GM08714 (cell line): ENCODE results near the gene SALL4.
"Not testable (repeated sequence)": the region's sequence is repeated elsewhere in the genome, so short reads cannot be mapped to it uniquely, and the experiment has no call there.

Source experiments
- H3K4me3 ChIP-seq: fragments of 200-500 bp; sonication (Bioruptor generic); 2 replicates; pipeline ENCODE4 v1.5.1; 2014; ENCODE audit warnings: mild to moderate bottlenecking, low read length, inconsistent platforms
- ZNF274 ChIP-seq: IDR thresholded peaks from 2 replicates; pipeline ENCODE4 v1.6.1; 2012; ENCODE audit warnings: mild to moderate bottlenecking, low read depth, low read length

The SALL4 gene

GRCh38 chr20:51792960-51793359 is 9.4 kb downstream of the SALL4 start:
- no peak overlapping the region for H3K4me3 ChIP-seq
- TF ChIP-seq ZNF274, result no peak

- no peak overlapping the region for H3K4me3 ChIP-seq
- TF ChIP-seq ZNF274, result no peak
Observed at GRCh38 chr20:51791626-51792025, 10.7 kb downstream of the SALL4 start.

- no peak overlapping the region for H3K4me3 ChIP-seq
- no peak for TF ChIP-seq ZNF274
Observed at GRCh38 chr20:51790256-51790655, 12.1 kb downstream of the SALL4 start.

- no peak for TF ChIP-seq ZNF274
- no peak overlapping the region for H3K4me3 ChIP-seq
Observed at GRCh38 chr20:51789434-51789833, 12.9 kb downstream of the SALL4 start.

GRCh38 chr20:51788822-51789221 is 13.5 kb downstream of the SALL4 start:
- no peak for TF ChIP-seq ZNF274
- H3K4me3 ChIP-seq, result no peak overlapping the region

GRCh38 chr20:51784299-51784698 is 18.0 kb downstream of the SALL4 start:
- TF ChIP-seq ZNF274, result no peak
- H3K4me3 ChIP-seq, result no peak overlapping the region

- not testable (repeated sequence) for H3K4me3 ChIP-seq
Observed at GRCh38 chr20:51778229-51778759, 24.0 kb downstream of the SALL4 start.

- no peak for TF ChIP-seq ZNF274
Observed at GRCh38 chr20:51775241-51775640, 27.1 kb downstream of the SALL4 start.

GRCh38 chr20:51772236-51772635 is 30.1 kb downstream of the SALL4 start:
- no peak for TF ChIP-seq ZNF274
- H3K4me3 ChIP-seq, result no peak overlapping the region

More at GRCh38 chr20:51775241-51775640, 27.1 kb downstream of the SALL4 start:
- H3K4me3 ChIP-seq, result no peak overlapping the region

GRCh38 chr20:51769976-51770615 is 32.2 kb downstream of the SALL4 start:
- TF ChIP-seq ZNF274, result no peak
- no peak overlapping the region for H3K4me3 ChIP-seq

GRCh38 chr20:51768759-51769517 is 33.4 kb downstream of the SALL4 start:
- H3K4me3 ChIP-seq, result no peak overlapping the region
- TF ChIP-seq ZNF274, result no peak

GRCh38 chr20:51767867-51768758 is 34.2 kb downstream of the SALL4 start, which contains the start of gene ATP9A:
Gene ATP9A (minus strand): TSS chr20:51768390. CDS start chr20:51768369, 21 bp downstream.
- TF ChIP-seq ZNF274, result no peak
- peak within 1 kb of the TSS; percentile 22; the same call in 1 of the 2 replicates for H3K4me3 ChIP-seq

- TF ChIP-seq ZNF274, result no peak
- peak overlapping the region; percentile 22 for H3K4me3 ChIP-seq
Observed at GRCh38 chr20:51766994-51767866, 35.1 kb downstream of the SALL4 start.

- not testable (repeated sequence) for H3K4me3 ChIP-seq
Observed at GRCh38 chr20:51765381-51765780, 36.9 kb downstream of the SALL4 start.
